ENCODE results near the gene SUPT5H. TPM values are rescaled to one million over a fixed set of nuclear protein-coding genes. Genes with fewer than 3 reads are reported as not detected.

Gene SUPT5H
- total and polyA plus RNA-seq, 10 of the 15 experiments (the other 5 are each of a cell fraction or from before 2014, with no cell fraction given) = 27.2 to 194 (median 83.6) TPM

DNA sequence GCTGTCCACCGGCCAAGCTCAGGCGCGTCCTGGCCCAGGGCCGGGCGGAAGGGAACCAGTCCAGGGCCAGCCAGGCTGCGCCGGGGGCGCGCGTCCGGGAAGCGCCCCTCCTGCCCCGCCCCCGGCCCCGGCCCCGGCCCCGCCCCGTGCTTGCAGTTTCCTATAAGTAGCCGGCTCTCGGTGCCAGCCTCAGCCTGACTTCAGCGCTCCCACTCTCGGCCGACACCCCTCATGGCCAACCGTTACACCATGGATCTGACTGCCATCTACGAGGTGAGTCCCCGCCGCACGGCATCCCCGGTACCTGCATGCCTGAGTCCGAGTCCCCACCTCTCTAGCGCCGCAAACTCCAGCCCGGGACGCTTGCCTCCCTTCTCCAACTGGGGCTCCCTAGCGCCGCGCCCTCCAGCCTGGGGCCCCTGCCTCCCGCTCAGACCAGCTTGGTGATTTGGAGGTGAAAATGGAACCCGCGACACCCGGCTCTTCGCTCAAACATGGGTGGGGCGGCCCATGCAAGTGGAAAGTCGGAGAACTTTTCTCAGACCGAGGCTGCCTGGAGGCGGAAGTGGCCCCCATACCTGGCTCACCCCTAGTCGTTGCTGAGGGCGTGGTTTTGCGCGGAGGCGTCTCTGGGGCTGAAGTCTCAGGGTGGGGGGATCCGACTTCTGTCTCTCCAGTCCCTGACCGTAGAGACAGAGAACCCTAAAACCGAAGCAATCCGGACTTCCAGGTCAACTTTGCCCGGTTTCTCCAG, 38.5 kb upstream of the SUPT5H start, which contains the start of gene ZFP36:
Gene ZFP36 (plus strand): TSS at position 192 of the 754 bp plus-strand sequence. CDS start 58 bp downstream, at position 250.
- H3K4me3 ChIP-seq = peak within 1 kb of the TSS; percentile 98
- WGBS (ENCODE audit: insufficient coverage, insufficient replicate concordance, low lambda C conversion rate, missing lambda C conversion rate) = under 1% methylated on average over 36 of the region's 56 CpGs
- ChIA-PET CTCF (interaction anchor here (0.8 kb wide), 1 partner anchor 9 kb away, joined by 4 read pairs; no protein-coding TSS in a partner anchor), RAD21 (ENCODE audit: unreplicated experiment) (interaction anchor here (0.9 to 4.5 kb wide), 2 partner anchors 9 to 71 kb away, joined by 4 to 37 read pairs; no protein-coding TSS in a partner anchor), SMC1A (ENCODE audit: uncharacterized antibody, unreplicated experiment) (interaction anchor here (1.1 to 3.0 kb wide), 3 partner anchors 8 to 16 kb away, joined by 3 to 18 read pairs (median 4); partner anchors contain the start of genes MED29 and PAF1), POLR2A (interaction anchor here (0.6 to 3.9 kb wide), 8 partner anchors 9 to 1931 kb away, joined by 3 to 39 read pairs (median 4); partner anchors contain the start of genes MED29, PAF1, RPS16 and SUPT5H)
- H3K36me3 ChIP-seq (ENCODE audit: control insufficient read depth in 2 of 2, insufficient read depth in 2 of 2, low read length in 1 of 2) = peaks cover 2 to 6% of the 10 kb centered on the region in 2 experiments; a peak in 2 of 4 replicates
- ATAC-seq (peak; percentile 29), FAIRE-seq (peak; percentile 89), DNase-seq (ENCODE audit: low read depth, low spot score) (no peak)
- H3K9ac ChIP-seq (ENCODE audit: control insufficient read depth, insufficient read depth, low read length) = peak within 1 kb of the TSS; percentile 80
- H3K4me1 ChIP-seq (ENCODE audit: control insufficient read depth, insufficient read depth, low read length) = peaks cover 45% of the 10 kb centered on the region
- peaks cover 62% of the 10 kb centered on the region for H3K79me2 ChIP-seq (ENCODE audit: control insufficient read depth, insufficient read depth, low read length)
- peak within 1 kb of the TSS; percentile 92 for H3K4me2 ChIP-seq (ENCODE audit: control insufficient read depth, insufficient read depth)
- no peak within 1 kb of the TSS for H2AFZ ChIP-seq (ENCODE audit: control insufficient read depth, low read depth, low read length)
- no peaks in the 10 kb centered on the region for H3K9me3 ChIP-seq (replicated peaks; ENCODE audit: control insufficient read depth, insufficient read depth, low read length)
- peak within 1 kb of the TSS; percentile 100 for H3K27ac ChIP-seq (ENCODE audit: control insufficient read depth, insufficient read depth)
- in situ Hi-C loops (cut with MboI) (no loop called here), intact Hi-C loops (cut with micrococcal nuclease; ENCODE audit: unreplicated experiment) (loop anchor here (10.0 kb wide), 1 partner anchor 432 kb away; the partner anchor contains the start of gene FBXO17)
- TSS peak; percentile 81 for BruUV-seq (replicated peaks)
- no peaks in the 10 kb centered on the region for H3K27me3 ChIP-seq (replicated peaks in 1 of 2; ENCODE audit: control insufficient read depth in 2 of 2, insufficient read depth in 2 of 2, low read length in 1 of 2)
- no peaks in the 10 kb centered on the region for H4K20me1 ChIP-seq (ENCODE audit: control insufficient read depth, insufficient read depth)
- TF ChIP-seq FOXM1 (IDR thresholded peaks at IDR 0.05; ENCODE audit: low read depth, low read length) (no peak), CHD2 (IDR thresholded peaks at IDR 0.05; ENCODE audit: borderline replicate concordance, low read depth, low read length) (peak; percentile 37), PAX5 (IDR thresholded peaks at IDR 0.05; ENCODE audit: borderline replicate concordance, low read depth, low read length) (0 out of 2 replicates have a peak, but pooled peaks have one; percentile 14), ZSCAN29 (IDR thresholded peaks at IDR 0.05) (peak; percentile 57; the same call in 1 of the 2 replicates), TCF12 (IDR thresholded peaks at IDR 0.05; ENCODE audit: low read depth, low read length) (peak; percentile 77; the same call in 1 of the 2 replicates), CEBPB (IDR thresholded peaks at IDR 0.05; ENCODE audit: borderline replicate concordance in 1 of 2, low read depth in 2 of 2, low read length in 2 of 2) (no peak), TARDBP (IDR thresholded peaks at IDR 0.05; ENCODE audit: borderline replicate concordance) (0 out of 2 replicates have a peak, but pooled peaks have one; percentile 49), YY1 (IDR thresholded peaks at IDR 0.05; ENCODE audit: low read depth, low read length) (peak; percentile 68), KAT2A (conservative IDR thresholded peaks at IDR 0.05; ENCODE audit: control insufficient read depth, low read depth, low read length) (no peak), ESRRA (IDR thresholded peaks at IDR 0.05; ENCODE audit: low read length) (no peak), MTA2 (IDR thresholded peaks at IDR 0.05; ENCODE audit: low read depth) (no peak), BACH1 (IDR thresholded peaks at IDR 0.05; ENCODE audit: borderline replicate concordance) (peak; percentile 93), CBX5 (IDR thresholded peaks at IDR 0.05; ENCODE audit: low read depth) (no peak), NBN (IDR thresholded peaks at IDR 0.05) (peak; percentile 79)
- TF ChIP-seq, protein P1, sequence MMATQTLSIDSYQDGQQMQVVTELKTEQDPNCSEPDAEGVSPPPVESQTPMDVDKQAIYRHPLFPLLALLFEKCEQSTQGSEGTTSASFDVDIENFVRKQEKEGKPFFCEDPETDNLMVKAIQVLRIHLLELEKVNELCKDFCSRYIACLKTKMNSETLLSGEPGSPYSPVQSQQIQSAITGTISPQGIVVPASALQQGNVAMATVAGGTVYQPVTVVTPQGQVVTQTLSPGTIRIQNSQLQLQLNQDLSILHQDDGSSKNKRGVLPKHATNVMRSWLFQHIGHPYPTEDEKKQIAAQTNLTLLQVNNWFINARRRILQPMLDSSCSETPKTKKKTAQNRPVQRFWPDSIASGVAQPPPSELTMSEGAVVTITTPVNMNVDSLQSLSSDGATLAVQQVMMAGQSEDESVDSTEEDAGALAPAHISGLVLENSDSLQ (IDR thresholded peaks at IDR 0.05) = peak; percentile 9; the same call in 1 of the 2 replicates
- TF ChIP-seq, protein P2, sequence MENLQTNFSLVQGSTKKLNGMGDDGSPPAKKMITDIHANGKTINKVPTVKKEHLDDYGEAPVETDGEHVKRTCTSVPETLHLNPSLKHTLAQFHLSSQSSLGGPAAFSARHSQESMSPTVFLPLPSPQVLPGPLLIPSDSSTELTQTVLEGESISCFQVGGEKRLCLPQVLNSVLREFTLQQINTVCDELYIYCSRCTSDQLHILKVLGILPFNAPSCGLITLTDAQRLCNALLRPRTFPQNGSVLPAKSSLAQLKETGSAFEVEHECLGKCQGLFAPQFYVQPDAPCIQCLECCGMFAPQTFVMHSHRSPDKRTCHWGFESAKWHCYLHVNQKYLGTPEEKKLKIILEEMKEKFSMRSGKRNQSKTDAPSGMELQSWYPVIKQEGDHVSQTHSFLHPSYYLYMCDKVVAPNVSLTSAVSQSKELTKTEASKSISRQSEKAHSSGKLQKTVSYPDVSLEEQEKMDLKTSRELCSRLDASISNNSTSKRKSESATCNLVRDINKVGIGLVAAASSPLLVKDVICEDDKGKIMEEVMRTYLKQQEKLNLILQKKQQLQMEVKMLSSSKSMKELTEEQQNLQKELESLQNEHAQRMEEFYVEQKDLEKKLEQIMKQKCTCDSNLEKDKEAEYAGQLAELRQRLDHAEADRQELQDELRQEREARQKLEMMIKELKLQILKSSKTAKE (IDR thresholded peaks at IDR 0.05; ENCODE audit: low read depth, poor library complexity, severe bottlenecking) = no peak
- TF ChIP-seq, protein P3, sequence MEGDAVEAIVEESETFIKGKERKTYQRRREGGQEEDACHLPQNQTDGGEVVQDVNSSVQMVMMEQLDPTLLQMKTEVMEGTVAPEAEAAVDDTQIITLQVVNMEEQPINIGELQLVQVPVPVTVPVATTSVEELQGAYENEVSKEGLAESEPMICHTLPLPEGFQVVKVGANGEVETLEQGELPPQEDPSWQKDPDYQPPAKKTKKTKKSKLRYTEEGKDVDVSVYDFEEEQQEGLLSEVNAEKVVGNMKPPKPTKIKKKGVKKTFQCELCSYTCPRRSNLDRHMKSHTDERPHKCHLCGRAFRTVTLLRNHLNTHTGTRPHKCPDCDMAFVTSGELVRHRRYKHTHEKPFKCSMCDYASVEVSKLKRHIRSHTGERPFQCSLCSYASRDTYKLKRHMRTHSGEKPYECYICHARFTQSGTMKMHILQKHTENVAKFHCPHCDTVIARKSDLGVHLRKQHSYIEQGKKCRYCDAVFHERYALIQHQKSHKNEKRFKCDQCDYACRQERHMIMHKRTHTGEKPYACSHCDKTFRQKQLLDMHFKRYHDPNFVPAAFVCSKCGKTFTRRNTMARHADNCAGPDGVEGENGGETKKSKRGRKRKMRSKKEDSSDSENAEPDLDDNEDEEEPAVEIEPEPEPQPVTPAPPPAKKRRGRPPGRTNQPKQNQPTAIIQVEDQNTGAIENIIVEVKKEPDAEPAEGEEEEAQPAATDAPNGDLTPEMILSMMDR (IDR thresholded peaks at IDR 0.05 in 2 of 3, conservative IDR thresholded peaks at IDR 0.05 in 1 of 3; ENCODE audit: control insufficient read depth in 2 of 3, extremely low read depth in 1 of 3, insufficient read depth in 1 of 3, low read depth in 3 of 3, low read length in 3 of 3) = no peak

Data from GM12878 (cell line).